ENCODE measurements around the gene RNU11. TPM values are rescaled to one million over a fixed set of nuclear protein-coding genes. Genes with fewer than 3 reads are reported as not detected.

RNU11 gene
- total RNA-seq, 1 experiment from 2014 or later: not detected

DNA sequence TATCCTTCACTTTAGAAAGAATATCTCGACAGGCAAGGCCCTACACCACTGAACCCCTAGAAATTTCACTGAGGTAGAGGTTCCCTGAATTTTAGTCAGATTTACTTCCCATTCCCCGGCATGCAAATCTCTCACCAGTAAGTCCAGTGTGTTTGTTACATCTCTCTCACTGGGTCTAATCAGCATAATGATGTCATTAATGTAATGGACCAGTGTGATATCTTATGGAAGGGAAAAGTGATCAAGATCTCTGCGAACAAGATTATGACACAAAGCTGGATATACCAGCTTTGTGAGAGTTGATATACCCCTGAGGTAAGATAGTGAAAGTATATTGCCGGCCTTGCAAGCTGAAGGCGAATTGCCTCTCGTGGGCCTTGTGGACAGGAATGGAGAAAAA is 7.9 kb downstream of the RNU11 start:
- Histone ChIP-seq H2AFZ (ENCODE audit: low read length) (no peak overlapping the region), H3K9ac (ENCODE audit: low read length) (no peak overlapping the region), H3K36me3 (ENCODE audit: low read depth, low read length) (no peaks in the 10 kb centered on the region), H3K27ac (ENCODE audit: low read length) (no peak overlapping the region), H3K9me2 (replicated peaks; ENCODE audit: low read length) (no peaks in the 10 kb centered on the region), H3F3A (ENCODE audit: low read length, unreplicated experiment) (no peaks in the 10 kb centered on the region), H3K79me2 (ENCODE audit: low read length) (no peaks in the 10 kb centered on the region), H3K4me3 (ENCODE audit: low read length) (no peak overlapping the region), H3K4me1 (ENCODE audit: insufficient read depth, low read length) (no peaks in the 10 kb centered on the region), H4K20me1 (ENCODE audit: low read length) (no peaks in the 10 kb centered on the region), H3K27me3 (ENCODE audit: low read length) (no peaks in the 10 kb centered on the region), H3K9me3 (ENCODE audit: low read length) (no peaks in the 10 kb centered on the region), H3K4me2 (ENCODE audit: low read length) (no peak overlapping the region)
- intact Hi-C loops (cut with micrococcal nuclease): no loop called here
- no peak for ATAC-seq
- CTCF ChIA-PET: no interaction called here
- DNase-seq: no peak
- TF ChIP-seq EZH2phosphoT487 (IDR thresholded peaks at IDR 0.05; ENCODE audit: borderline replicate concordance, low read length): no peak
- no peak for TF ChIP-seq EZH2 (IDR thresholded peaks at IDR 0.05; ENCODE audit: low read length, unreplicated experiment)
- TF ChIP-seq, protein P1, sequence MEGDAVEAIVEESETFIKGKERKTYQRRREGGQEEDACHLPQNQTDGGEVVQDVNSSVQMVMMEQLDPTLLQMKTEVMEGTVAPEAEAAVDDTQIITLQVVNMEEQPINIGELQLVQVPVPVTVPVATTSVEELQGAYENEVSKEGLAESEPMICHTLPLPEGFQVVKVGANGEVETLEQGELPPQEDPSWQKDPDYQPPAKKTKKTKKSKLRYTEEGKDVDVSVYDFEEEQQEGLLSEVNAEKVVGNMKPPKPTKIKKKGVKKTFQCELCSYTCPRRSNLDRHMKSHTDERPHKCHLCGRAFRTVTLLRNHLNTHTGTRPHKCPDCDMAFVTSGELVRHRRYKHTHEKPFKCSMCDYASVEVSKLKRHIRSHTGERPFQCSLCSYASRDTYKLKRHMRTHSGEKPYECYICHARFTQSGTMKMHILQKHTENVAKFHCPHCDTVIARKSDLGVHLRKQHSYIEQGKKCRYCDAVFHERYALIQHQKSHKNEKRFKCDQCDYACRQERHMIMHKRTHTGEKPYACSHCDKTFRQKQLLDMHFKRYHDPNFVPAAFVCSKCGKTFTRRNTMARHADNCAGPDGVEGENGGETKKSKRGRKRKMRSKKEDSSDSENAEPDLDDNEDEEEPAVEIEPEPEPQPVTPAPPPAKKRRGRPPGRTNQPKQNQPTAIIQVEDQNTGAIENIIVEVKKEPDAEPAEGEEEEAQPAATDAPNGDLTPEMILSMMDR (conservative IDR thresholded peaks at IDR 0.05; ENCODE audit: low read depth, low read length): no peak
- POLR2A ChIA-PET (ENCODE audit: unreplicated experiment): no interaction called here
- no TSS peak for BruUV-seq (replicated peaks)

DNA sequence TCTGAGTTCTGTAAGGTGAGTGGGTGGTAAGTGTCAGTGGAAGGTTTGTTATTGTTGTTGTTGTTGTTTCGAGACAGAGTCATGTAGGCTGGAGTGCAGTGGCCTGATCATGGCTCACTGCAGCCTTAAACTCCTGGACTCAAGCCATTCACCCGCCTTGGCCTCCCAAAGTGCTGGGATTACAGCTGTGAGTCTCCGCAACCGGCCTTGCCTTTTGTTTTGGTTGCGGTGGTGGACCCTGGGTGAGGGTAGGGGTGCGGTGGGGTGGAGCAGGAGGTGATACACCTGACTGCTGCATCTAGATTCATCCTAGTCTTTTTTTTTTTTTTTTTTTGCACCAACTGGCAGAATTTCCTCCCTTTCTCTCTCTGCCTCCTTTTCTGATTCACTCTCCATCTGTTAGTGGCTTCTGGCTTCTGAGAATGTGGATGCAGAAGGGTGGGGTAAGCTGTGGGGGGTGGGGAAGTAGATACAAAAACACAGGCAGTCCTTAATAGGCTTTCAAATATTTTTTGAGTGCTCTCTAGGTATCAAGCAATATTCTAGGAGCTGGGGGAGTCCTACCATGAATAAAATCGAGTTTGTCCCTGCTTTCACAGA is 15.6 kb downstream of the RNU11 start:
- DNase-seq: no peak

DNA sequence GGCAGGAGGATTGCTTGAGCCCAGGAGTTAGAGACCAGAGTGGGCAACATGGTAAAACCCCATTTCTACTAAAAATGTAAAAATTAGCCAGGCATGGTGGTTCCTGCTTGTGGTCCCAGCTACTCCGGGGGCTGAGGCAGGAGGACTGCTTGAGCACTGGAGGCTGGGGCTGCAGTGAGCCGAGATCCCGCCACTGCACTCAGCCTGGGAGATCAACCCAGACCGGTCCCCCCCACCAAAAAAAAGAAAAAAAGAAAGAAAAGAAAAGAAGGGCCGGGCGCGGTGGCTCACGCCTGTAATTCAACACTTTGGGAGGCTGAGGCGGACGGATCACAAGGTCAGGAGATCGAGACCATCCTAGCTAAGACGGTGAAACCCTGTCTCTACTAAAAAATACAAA is 18.4 kb downstream of the RNU11 start:
- intact Hi-C loops (cut with micrococcal nuclease): no loop called here
- Histone ChIP-seq H3K4me1 (ENCODE audit: insufficient read depth, low read length) (peaks cover 10% of the 10 kb centered on the region; the same call in 1 of the 2 replicates), H3K9me2 (replicated peaks; ENCODE audit: low read length) (no peaks in the 10 kb centered on the region), H3K79me2 (ENCODE audit: low read length) (peaks cover 28% of the 10 kb centered on the region), H3K4me2 (ENCODE audit: low read length) (no peak overlapping the region), H3K9ac (ENCODE audit: low read length) (no peak overlapping the region), H2AFZ (ENCODE audit: low read length) (no peak overlapping the region), H3K27me3 (ENCODE audit: low read length) (no peaks in the 10 kb centered on the region), H3K4me3 (ENCODE audit: low read length) (no peak overlapping the region), H3K36me3 (ENCODE audit: low read depth, low read length) (no peaks in the 10 kb centered on the region), H4K20me1 (ENCODE audit: low read length) (no peaks in the 10 kb centered on the region), H3F3A (ENCODE audit: low read length, unreplicated experiment) (peaks cover 3% of the 10 kb centered on the region), H3K27ac (ENCODE audit: low read length) (no peak overlapping the region), H3K9me3 (ENCODE audit: low read length) (no peaks in the 10 kb centered on the region)
- TF ChIP-seq EZH2 (IDR thresholded peaks at IDR 0.05; ENCODE audit: low read length, unreplicated experiment): no peak
- no peak for TF ChIP-seq EZH2phosphoT487 (IDR thresholded peaks at IDR 0.05; ENCODE audit: borderline replicate concordance, low read length)
- TF ChIP-seq, protein P1 (conservative IDR thresholded peaks at IDR 0.05; ENCODE audit: low read depth, low read length): no peak
- POLR2A ChIA-PET (ENCODE audit: unreplicated experiment): no interaction called here
- no peak for ATAC-seq
- DNase-seq: no peak
- CTCF ChIA-PET: no interaction called here
- BruUV-seq (replicated peaks): no TSS peak

More for the DNA sequence above, 15.6 kb downstream of the RNU11 start:
- no peak for ATAC-seq
- ChIA-PET POLR2A (ENCODE audit: unreplicated experiment) (no interaction called here), CTCF (no interaction called here)
- intact Hi-C loops (cut with micrococcal nuclease): no loop called here
- Histone ChIP-seq H3K9me3 (ENCODE audit: low read length) (no peaks in the 10 kb centered on the region), H3K4me1 (ENCODE audit: insufficient read depth, low read length) (peaks cover 5% of the 10 kb centered on the region; the same call in 1 of the 2 replicates), H3K4me3 (ENCODE audit: low read length) (no peak overlapping the region), H3K27me3 (ENCODE audit: low read length) (no peaks in the 10 kb centered on the region), H3K79me2 (ENCODE audit: low read length) (peaks cover 4% of the 10 kb centered on the region; the same call in 1 of the 2 replicates), H3K36me3 (ENCODE audit: low read depth, low read length) (no peaks in the 10 kb centered on the region), H3K4me2 (ENCODE audit: low read length) (no peak overlapping the region), H3K9me2 (replicated peaks; ENCODE audit: low read length) (no peaks in the 10 kb centered on the region), H4K20me1 (ENCODE audit: low read length) (no peaks in the 10 kb centered on the region), H3K9ac (ENCODE audit: low read length) (no peak overlapping the region), H3K27ac (ENCODE audit: low read length) (no peak overlapping the region), H2AFZ (ENCODE audit: low read length) (no peak overlapping the region), H3F3A (ENCODE audit: low read length, unreplicated experiment) (no peaks in the 10 kb centered on the region)
- TF ChIP-seq EZH2 (IDR thresholded peaks at IDR 0.05; ENCODE audit: low read length, unreplicated experiment) (no peak), EZH2phosphoT487 (IDR thresholded peaks at IDR 0.05; ENCODE audit: borderline replicate concordance, low read length) (no peak)
- TF ChIP-seq, protein P1 (conservative IDR thresholded peaks at IDR 0.05; ENCODE audit: low read depth, low read length): no peak
- no TSS peak for BruUV-seq (replicated peaks)
